Islet of Langerhans (tissue), 1 donor: ENCODE results near the gene CDC42BPA.
"Not testable (repeated sequence)": the region's sequence is repeated elsewhere in the genome, so short reads cannot be mapped to it uniquely, and the experiment has no call there.

Experiments
- FAIRE-seq: peaks from one replicate; lab custom pipeline; 2011; peaks lifted over from hg19 to GRCh38; lab: Jason Lieb, UNC

CDC42BPA gene

GRCh38 chr1:226960256-226960655, 358.0 kb downstream of the CDC42BPA start:
- FAIRE-seq = no peak

- FAIRE-seq = no peak
Observed at GRCh38 chr1:226958300-226958699, 360.0 kb downstream of the CDC42BPA start.

- FAIRE-seq = no peak
Observed at GRCh38 chr1:226957714-226958113, 360.6 kb downstream of the CDC42BPA start.

- FAIRE-seq = no peak
Observed at GRCh38 chr1:226956942-226957713, 361.2 kb downstream of the CDC42BPA start.

- not testable (repeated sequence) for FAIRE-seq
Observed at GRCh38 chr1:226955857-226956256, 362.4 kb downstream of the CDC42BPA start.

- no peak for FAIRE-seq
Observed at GRCh38 chr1:226954777-226955176, 363.5 kb downstream of the CDC42BPA start.

GRCh38 chr1:226954337-226954736, 364.0 kb downstream of the CDC42BPA start:
- FAIRE-seq = no peak

GRCh38 chr1:226953175-226953800, 365.0 kb downstream of the CDC42BPA start:
- no peak for FAIRE-seq

- no peak for FAIRE-seq
Observed at GRCh38 chr1:226952118-226952441, 366.2 kb downstream of the CDC42BPA start.

- no peak for FAIRE-seq
Observed at GRCh38 chr1:226951286-226952117, 366.8 kb downstream of the CDC42BPA start.

- FAIRE-seq = no peak
Observed at GRCh38 chr1:226950871-226951270, 367.4 kb downstream of the CDC42BPA start.

- no peak for FAIRE-seq
Observed at GRCh38 chr1:226950316-226950715, 368.0 kb downstream of the CDC42BPA start.

- FAIRE-seq = no peak
Observed at GRCh38 chr1:226949401-226949800, 368.9 kb downstream of the CDC42BPA start.

GRCh38 chr1:226948996-226949395, 369.3 kb downstream of the CDC42BPA start:
- no peak for FAIRE-seq

GRCh38 chr1:226948480-226948879, 369.8 kb downstream of the CDC42BPA start:
- FAIRE-seq = no peak

- FAIRE-seq = no peak
Observed at GRCh38 chr1:226948051-226948450, 370.2 kb downstream of the CDC42BPA start.

GRCh38 chr1:226946841-226947240, 371.5 kb downstream of the CDC42BPA start:
- FAIRE-seq = no peak

GRCh38 chr1:226946285-226946684, 372.0 kb downstream of the CDC42BPA start:
- FAIRE-seq = no peak

GRCh38 chr1:226945858-226946245, 372.4 kb downstream of the CDC42BPA start:
- no peak for FAIRE-seq

GRCh38 chr1:226945106-226945857, 373.0 kb downstream of the CDC42BPA start:
- peak; percentile 91 for FAIRE-seq

- no peak for FAIRE-seq
Observed at GRCh38 chr1:226943927-226944326, 374.4 kb downstream of the CDC42BPA start.

GRCh38 chr1:226943156-226943555, 375.1 kb downstream of the CDC42BPA start:
- FAIRE-seq = no peak
